Activated CD4-positive, alpha-beta T cell treated with anti-CD3 and anti-CD28 coated beads, Interleukin-2, amount 50 U/mL, for 4 hours (primary cell): Measurements from ENCODE around the gene ABRAXAS1.
A peak's percentile ranks its signal among the peaks of the same experiment; 100 is the strongest.
"Not testable (repeated sequence)": the region's sequence is repeated elsewhere in the genome, so short reads cannot be mapped to it uniquely, and the experiment has no call there.

Experiments used
- DNase-seq, 2 experiments: peaks; one replicate each; pipeline ENCODE4 v3.0.0-alpha.2; 2020

The ABRAXAS1 gene

DNA sequence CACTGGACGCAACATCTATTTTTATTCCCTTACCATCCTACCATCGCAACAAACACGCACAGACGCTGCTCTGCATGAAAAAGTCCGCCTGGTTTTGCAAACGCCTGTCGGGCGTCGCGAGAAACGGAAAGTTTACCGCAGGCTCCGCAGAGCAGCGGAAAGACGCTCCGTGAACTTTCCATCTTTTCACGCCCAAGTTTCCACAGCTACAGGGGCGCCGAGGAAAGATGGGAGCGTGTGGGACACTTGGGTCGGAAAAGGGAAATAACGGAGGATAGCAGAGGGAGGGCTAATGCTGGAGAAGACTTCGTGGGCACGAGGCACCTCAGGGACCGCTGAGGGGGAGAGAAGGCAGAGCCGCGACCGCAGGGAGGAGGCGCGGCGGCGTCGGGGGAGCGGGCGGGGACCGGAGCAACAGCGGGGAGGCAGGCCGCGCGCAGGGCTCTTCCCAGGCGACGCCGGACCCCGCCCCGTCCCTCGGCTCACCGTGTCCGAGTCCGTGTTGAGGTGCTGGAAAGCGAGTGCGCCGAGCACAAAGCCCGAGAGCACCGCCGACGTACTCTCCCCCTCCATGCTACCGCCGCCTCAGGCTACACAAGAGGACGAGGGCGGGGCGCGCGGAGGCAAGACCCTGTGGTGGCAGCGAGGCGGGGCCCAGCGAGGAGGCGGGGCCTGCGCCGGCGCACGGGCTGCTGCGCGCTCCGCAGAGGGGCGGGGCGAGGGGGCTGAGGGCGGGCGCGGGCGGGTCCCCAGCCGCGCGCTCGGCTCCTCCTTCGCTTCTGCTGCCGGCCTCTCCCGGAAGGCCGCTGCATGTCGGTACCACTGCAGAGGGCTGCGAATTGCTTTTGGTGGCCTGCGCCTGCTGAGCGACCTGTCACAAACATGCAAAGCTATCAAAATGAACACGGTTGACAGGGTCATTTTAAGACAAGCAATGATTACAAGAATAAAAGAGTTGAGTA is at the start of gene ABRAXAS1:
Gene ABRAXAS1 (minus strand): TSS at position 601 of the 962 bp plus-strand sequence. CDS start 28 bp downstream, at position 573.
- peak; percentile 89 to 90 for DNase-seq

DNA sequence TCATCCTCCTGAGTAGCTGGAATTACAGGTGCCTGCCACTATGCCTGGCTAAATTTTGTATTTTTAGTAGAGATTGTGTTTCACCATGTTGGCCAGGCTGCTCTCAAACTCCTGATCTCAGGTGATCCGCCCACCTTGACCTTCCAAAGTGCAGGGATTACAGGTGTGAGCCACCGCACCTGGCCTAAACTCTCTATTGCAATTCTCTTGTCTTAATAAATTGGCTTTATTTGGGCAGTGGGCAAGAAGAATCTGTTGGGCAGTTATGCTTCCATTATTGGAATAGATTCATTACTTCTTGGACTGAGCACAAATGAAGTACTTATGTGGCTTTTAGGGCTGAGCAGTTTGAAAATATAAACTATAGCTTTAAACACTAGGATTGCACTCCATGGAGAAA is 42.8 kb upstream of the ABRAXAS1 start:
- DNase-seq, result no peak

GRCh38 chr4:83522239-83522638 is 37.3 kb upstream of the ABRAXAS1 start:
- no peak for DNase-seq

DNA sequence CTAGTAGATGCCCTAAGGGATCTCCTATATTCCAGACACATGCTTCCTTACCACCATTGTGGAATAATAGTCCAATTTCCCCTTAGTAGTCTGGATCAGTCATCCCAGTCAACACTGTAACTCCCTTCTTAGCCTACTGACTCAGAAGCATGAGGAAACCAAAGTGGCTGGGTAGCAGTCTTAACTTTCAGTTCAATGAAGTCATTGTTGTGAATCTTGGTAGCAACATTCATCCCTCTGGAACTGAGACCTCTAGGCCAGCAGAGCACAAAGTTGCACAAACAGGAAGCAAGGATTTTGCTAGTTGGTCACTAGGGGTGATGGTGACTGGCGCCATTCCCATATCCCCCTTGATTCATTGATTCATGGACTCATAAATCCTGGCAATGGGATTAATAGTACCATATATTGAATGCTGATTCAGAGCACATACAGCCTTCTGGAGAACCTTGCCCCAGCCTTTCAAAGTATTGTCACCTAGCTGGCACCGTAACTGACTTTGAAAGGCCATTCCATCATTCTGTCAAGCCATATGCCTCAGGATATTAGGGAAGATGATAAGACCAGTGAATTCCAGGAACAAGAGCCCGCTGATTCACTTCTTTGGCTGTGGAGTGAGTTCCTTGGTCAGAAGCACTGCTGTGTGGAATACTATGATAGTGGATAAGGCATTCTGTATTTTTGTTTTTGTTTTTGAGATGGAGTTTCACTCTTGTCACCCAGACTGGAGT is 31.3 kb upstream of the ABRAXAS1 start:
- DNase-seq, result no peak

- no peak for DNase-seq
Observed at GRCh38 chr4:83510442-83510841, 25.5 kb upstream of the ABRAXAS1 start.

- peak; percentile 34 to 37 for DNase-seq
Observed at GRCh38 chr4:83509156-83509585, 24.3 kb upstream of the ABRAXAS1 start.

- DNase-seq, result no peak
Observed at GRCh38 chr4:83504996-83505395, 20.1 kb upstream of the ABRAXAS1 start.

DNA sequence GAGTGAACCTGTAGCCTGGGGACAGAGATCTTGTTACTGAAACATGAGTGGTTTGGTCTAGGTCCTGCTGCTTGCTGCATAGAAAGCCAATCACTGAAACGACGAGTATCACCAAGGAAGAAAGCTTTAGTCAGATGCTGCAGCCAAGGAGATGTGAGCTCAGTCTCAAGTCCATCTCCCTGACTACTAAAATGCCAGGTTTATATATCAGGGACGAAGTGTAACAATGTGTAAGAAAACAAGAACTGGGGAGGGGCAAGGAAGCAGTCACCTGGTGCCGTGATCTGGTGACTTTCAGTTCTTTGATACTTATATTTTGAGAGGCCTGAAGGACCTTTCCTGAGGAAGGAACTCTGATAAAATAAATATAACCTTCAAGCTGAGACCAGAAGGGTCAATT is 19.6 kb upstream of the ABRAXAS1 start:
- DNase-seq, result no peak

DNA sequence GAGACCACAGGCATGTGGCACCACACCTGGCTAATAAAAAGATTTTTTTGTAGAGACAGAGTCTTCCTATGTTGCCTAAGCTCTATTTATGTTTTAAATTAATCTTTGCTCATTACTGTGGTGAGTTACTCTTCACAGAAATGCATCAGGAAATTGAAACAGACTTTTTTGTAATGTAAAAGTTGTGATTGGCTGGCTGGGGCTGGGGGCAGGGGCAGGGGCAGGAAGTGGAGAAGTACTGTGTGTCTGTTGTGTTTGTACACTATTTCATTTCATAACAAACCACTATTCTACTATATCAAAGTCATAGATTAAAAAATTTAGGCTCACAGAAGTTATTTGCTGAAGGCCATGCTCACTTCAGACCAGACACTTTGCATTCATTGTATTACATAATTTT is 19.1 kb upstream of the ABRAXAS1 start:
- no peak for DNase-seq

- DNase-seq, result not testable (repeated sequence)
Observed at GRCh38 chr4:83501671-83502070, 16.8 kb upstream of the ABRAXAS1 start.

DNA sequence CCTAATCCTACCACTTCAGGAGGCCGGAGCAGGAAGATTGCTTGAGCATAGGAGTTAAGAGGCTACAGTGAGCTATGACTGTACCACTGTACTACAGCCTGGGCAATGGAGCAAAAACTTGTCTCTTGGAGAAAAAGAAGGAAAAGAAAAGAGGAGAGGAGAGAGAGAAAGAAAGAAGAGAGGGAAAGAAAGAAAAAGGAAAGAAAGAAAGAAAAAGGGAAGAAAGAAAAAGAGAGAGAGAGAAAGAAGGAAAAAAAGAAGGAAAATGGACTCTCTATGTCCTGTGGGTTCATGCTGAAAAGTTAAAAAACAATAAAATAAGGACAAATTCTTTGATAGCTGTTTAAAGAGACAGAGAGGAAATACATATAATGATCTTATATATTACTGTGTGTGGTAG is 13.3 kb upstream of the ABRAXAS1 start:
- no peak for DNase-seq

DNA sequence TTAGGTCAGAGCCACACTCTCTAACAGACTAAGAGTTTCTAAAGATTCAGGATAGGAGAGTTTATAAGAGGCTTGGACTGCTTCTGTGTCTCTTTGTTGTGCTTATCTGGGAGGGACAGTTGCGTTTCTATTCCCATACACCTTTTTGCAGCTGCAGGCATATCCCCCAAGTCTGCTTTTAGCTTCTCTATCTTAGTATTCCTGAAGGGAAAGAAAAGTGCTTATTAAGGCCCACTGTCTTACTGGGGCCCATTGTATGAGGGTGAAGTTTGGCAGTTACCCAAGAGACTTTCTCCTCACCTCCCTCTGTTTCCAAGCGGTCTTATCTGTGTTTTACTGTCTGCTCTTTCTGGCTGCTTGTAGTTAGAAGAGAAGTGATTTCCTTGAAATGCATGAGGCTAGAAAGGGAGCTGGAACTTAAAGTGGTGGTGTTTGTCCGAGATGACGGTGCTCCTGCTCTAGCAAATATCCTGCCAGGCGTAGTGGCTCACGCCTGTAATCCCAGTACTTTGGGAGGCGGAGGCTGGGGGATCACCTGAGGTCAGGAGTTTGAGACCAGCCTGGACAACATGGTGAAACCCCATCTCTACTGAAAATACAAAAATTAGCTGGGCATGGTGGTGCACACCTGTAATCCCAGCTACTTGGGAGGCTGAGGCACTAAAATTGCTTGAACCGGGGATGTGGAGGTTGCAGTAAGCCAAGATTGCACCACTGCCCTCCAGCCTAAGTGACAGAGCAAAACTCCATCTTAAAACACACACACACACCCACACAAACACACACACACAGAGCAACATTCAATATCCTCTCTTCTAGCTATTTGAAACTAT is 11.4 kb upstream of the ABRAXAS1 start:
- not testable (repeated sequence) for DNase-seq

- DNase-seq, result no peak
Observed at GRCh38 chr4:83490876-83491450, 6.1 kb upstream of the ABRAXAS1 start.

DNA sequence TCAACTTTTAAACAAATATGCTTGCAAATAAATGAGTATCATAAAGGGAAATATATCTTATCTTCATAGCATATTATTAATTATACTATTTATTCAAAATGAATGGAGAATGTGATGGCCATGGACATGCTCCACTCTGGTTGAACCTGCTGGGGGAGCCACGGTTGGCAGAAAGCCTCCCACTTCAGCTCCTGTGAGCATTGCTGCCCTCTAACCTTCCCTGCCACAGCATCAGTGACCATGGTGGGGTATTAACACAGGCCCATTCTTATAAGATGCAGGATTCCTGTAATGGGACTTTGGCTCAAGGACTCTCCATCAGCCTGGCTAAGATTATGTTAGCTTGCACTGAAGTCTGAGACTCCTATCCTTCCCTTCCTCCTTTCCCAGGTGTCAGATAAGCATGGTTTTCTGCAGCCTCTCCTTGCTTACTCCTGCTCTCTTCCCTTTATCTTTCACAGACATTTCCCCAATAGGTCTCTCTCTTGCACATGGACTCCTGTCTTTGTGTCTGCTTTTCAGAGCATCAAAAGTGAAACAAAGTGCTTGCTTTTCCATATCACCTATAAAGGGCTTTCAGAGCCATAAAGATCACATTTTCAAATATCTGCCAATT is 4.9 kb upstream of the ABRAXAS1 start:
- no peak for DNase-seq

DNA sequence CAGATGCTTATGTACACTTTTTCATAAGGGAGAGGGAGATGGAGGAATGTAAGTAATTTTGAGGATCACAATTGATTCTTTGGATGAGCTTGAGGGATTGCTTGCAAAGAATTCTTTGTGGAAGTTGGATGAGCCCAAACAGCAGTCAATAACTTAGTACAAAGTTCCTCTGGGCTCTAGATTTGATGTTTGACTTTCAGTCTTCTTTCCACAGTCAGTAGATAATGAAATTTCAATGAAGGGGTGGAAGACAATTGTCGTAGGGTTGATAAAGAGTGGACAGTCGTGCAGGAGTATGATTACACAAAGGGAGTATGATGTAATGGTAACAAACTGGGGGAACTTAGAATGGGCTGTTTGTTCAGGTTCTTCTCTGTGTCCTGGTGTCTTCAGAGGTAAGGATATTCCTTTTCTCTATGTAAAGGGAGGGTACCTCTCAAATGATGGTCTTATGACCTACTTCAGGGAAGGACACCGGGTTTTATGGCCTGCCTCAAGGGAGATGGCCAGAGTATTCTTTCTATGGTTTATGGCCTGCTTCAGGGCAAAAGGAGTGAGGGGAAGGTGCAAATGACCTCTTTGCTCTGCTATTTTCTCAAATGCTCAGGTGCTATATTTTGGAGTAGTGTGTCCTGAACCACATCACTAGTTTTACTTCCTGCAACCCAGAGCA is 1.7 kb upstream of the ABRAXAS1 start:
- no peak for DNase-seq

DNA sequence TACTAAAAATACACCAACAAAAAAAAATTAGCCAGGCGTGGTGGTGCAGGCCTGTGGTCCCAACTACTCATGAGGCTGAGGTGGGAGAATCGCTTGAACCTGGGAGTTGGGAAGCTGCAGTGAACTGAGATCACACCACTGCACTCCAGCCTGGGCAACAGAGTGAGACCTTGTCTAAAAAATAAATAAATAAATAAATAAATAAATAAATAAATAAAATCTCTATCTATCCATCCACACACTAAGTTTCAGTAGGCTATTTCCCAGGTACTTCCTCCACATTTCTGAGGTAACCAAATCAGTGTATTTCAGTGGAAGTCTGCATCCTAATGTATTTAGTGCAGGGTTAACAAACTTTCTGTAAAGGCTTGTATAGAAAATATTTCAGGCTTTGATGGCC is 10.9 kb downstream of the ABRAXAS1 start:
- DNase-seq, result no peak

DNA sequence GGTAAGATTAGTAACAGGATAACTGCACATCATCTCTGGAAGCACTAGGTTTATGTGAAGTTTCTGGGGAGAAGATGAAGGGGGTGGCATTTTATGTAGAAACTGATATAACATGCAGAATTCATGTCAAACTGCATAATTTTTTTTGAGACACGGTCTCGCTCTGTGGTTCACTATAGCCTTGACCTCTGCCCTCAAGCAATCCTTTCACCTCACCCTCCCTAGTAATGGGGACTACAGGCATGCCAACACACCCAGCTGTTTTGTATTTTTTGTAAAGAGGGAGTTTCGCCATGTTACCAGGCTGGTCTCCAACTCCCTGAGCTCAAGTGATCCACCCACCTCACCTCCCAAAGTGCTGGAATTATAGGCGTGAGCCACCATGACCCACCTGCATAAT is 11.5 kb downstream of the ABRAXAS1 start:
- no peak for DNase-seq

GRCh38 chr4:83456184-83456501 is 28.8 kb downstream of the ABRAXAS1 start:
- no peak for DNase-seq

DNA sequence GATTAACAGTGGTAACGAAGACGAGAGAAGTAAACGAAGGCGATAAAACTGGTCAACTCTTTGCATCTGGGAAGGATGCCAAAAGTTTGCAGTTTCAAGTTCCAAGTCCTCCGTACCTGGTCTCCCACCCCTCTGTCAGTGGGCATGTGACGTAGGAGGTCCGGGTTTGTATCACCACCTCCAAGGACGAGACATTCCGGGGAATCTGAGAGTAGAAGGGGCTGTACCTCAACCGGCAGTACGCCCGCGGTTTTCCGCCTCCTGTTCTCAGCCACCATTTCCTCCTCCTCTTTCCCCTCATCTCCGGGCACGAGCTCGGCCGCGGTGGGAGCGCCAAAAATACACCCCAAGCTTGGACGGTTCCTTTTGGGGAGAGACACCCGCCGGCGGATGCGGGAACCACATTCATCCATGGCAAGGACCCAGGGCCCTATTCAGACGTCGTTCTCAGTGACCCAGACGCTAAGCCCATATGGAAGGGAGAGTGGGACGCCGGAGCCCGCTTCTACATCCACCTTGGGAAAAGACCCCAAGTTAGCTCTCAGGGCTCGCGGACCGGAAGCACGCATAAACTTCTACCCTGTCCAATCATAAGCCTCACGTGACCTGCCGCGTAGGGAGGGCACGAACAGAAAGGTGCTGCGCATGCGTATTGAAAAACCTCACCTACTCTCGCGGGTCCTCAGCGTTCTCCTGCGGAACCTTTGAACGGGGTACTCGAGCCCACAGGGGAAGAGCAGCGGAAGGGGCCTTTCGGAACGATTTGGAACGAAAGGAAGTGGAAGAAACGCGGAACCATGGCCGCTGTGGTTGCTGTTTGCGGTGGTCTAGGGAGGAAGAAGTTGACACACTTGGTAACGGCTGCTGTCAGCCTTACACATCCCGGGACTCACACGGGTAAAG is 29.4 kb downstream of the ABRAXAS1 start, which contains the start of the genes HELQ and MRPS18C:
Gene HELQ (minus strand): TSS at position 543 of the 903 bp plus-strand sequence. CDS start 130 bp downstream, at position 413.
Gene MRPS18C (plus strand): TSS at position 778 of the 903 bp plus-strand sequence. CDS start 20 bp downstream, at position 798.
- peak; percentile 92 to 93 for DNase-seq

- no peak for DNase-seq
Observed at GRCh38 chr4:83454686-83455085, 30.2 kb downstream of the ABRAXAS1 start.
